HEK293 (cell line): ENCODE results near the gene AIPL1.

Experiments used
- CTCF ChIA-PET: fragments of 350-600 bp; formaldehyde crosslinking; extraction: SDS; loops from one replicate; lab custom pipeline; 2021; ENCODE audit warnings: antibody characterized with exemption; lab: Yijun Ruan, JAX
- POLR2A ChIA-PET: fragments of 300-600 bp; formaldehyde crosslinking; extraction: SDS; loops from one replicate; lab custom pipeline; 2020; ENCODE audit warnings: antibody characterized with exemption, inconsistent platforms; lab: Yijun Ruan, JAX
- H3K27ac ChIP-seq: fragments of 200-500 bp; sonication (Bioruptor generic); 2 replicates; pipeline ENCODE4 v1.5.1; 2014; ENCODE audit warnings: low read depth, low read length, control low read depth, inconsistent platforms; ENCODE audit errors: extremely low read depth
- H3K36me3 ChIP-seq, 2 experiments: fragments of 200-500 bp in 1 of 2; sonication (Bioruptor generic) in 1 of 2; 1 replicate in 1 of 2; 2 replicates in 1 of 2; pipeline ENCODE4 v1.5.1; 2014 to 2017; ENCODE audit warnings: inconsistent platforms in 2 of 2, low read length in 2 of 2; ENCODE audit not compliant: control insufficient read depth in 2 of 2, insufficient read depth in 1 of 2
- H3K4me1 ChIP-seq: fragments of 200-500 bp; sonication (Bioruptor generic); 2 replicates; pipeline ENCODE4 v1.5.1; 2014; ENCODE audit warnings: mild to moderate bottlenecking, low read length, inconsistent platforms; ENCODE audit not compliant: control insufficient read depth, insufficient read depth
- H3K4me3 ChIP-seq: 2 replicates; pipeline ENCODE4 v1.5.1; 2011; ENCODE audit warnings: low read depth, mild to moderate bottlenecking, control low read depth, low read length, moderate library complexity
- H3K9me3 ChIP-seq: fragments of 200-500 bp; sonication (Bioruptor generic); 2 replicates; pipeline ENCODE4 v1.5.1; 2014; ENCODE audit warnings: low read depth, low read length, inconsistent platforms; ENCODE audit not compliant: control insufficient read depth, insufficient read depth
- EGR2 ChIP-seq: fragments of 450-650 bp; formaldehyde crosslinking; IDR thresholded peaks from 2 replicates; pipeline ENCODE4 v1.5.1; 2016; ENCODE audit warnings: low read depth, missing biosample characterization, missing genetic modification characterization
- GLIS1 ChIP-seq: fragments of 450-650 bp; formaldehyde crosslinking; IDR thresholded peaks from 2 replicates; pipeline ENCODE4 v1.5.1; 2016; ENCODE audit warnings: missing biosample characterization, missing genetic modification characterization
- KLF8 ChIP-seq: fragments of 450-650 bp; formaldehyde crosslinking; IDR thresholded peaks from 2 replicates; pipeline ENCODE4 v1.5.1; 2016; ENCODE audit warnings: missing biosample characterization, missing genetic modification characterization
- SCRT2 ChIP-seq: fragments of 450-650 bp; formaldehyde crosslinking; IDR thresholded peaks from 2 replicates; pipeline ENCODE4 v1.5.1; 2016; ENCODE audit warnings: missing biosample characterization, missing genetic modification characterization
- SETDB1 ChIP-seq: IDR thresholded peaks from one replicate; pipeline ENCODE4 v1.6.1; 2017; ENCODE audit warnings: mild to moderate bottlenecking, low read length, moderate library complexity, mixed read lengths; ENCODE audit not compliant: insufficient read length
- WT1 ChIP-seq: fragments of 450-650 bp; formaldehyde crosslinking; IDR thresholded peaks from 2 replicates; pipeline ENCODE4 v1.5.1; 2016; ENCODE audit warnings: missing biosample characterization, missing genetic modification characterization
- ZBTB48 ChIP-seq: fragments of 450-650 bp; formaldehyde crosslinking; IDR thresholded peaks from 2 replicates; pipeline ENCODE4 v1.5.1; 2016; ENCODE audit warnings: missing biosample characterization, missing genetic modification characterization
- ZEB2 ChIP-seq: fragments of 450-650 bp; formaldehyde crosslinking; IDR thresholded peaks from 2 replicates; pipeline ENCODE4 v1.5.1; 2016; ENCODE audit warnings: missing biosample characterization, missing genetic modification characterization
- ZFP69B ChIP-seq: fragments of 450-650 bp; formaldehyde crosslinking; IDR thresholded peaks from 2 replicates; pipeline ENCODE4 v1.5.1; 2016; ENCODE audit warnings: missing biosample characterization, missing genetic modification characterization
- ZNF19 ChIP-seq: fragments of 450-650 bp; formaldehyde crosslinking; IDR thresholded peaks from 2 replicates; pipeline ENCODE4; 2016; ENCODE audit warnings: missing biosample characterization, missing genetic modification characterization, low read depth
- ZNF211 ChIP-seq: fragments of 450-650 bp; formaldehyde crosslinking; IDR thresholded peaks from 2 replicates; pipeline ENCODE4 v1.5.1; 2016; ENCODE audit warnings: low read depth, missing biosample characterization, missing genetic modification characterization
- ZNF404 ChIP-seq: fragments of 450-650 bp; formaldehyde crosslinking; IDR thresholded peaks from 2 replicates; pipeline ENCODE4 v1.5.1; 2017; ENCODE audit warnings: missing biosample characterization, missing genetic modification characterization
- ZNF521 ChIP-seq: fragments of 450-650 bp; formaldehyde crosslinking; IDR thresholded peaks from 2 replicates; pipeline ENCODE4 v1.5.1; 2017; ENCODE audit warnings: missing biosample characterization, mild to moderate bottlenecking, missing genetic modification characterization
- ZNF529 ChIP-seq: fragments of 450-650 bp; formaldehyde crosslinking; IDR thresholded peaks from 2 replicates; pipeline ENCODE4 v1.5.1; 2017; ENCODE audit warnings: missing genetic modification characterization, missing biosample characterization; ENCODE audit not compliant: insufficient replicate concordance
- ZNF549 ChIP-seq: fragments of 450-650 bp; IDR thresholded peaks from 2 replicates; pipeline ENCODE4 v1.5.1; 2018; ENCODE audit warnings: missing biosample characterization, missing genetic modification characterization, mild to moderate bottlenecking, inconsistent platforms, moderate library complexity
- ZNF571 ChIP-seq: fragments of 450-650 bp; formaldehyde crosslinking; IDR thresholded peaks from 2 replicates; pipeline ENCODE4 v1.5.0; 2017; ENCODE audit warnings: missing biosample characterization, missing genetic modification characterization
- ZNF585B ChIP-seq: fragments of 450-650 bp; formaldehyde crosslinking; IDR thresholded peaks from 2 replicates; pipeline ENCODE4 v1.5.1; 2016; ENCODE audit warnings: missing biosample characterization, missing genetic modification characterization
- ZNF629 ChIP-seq: fragments of 450-650 bp; formaldehyde crosslinking; IDR thresholded peaks from 2 replicates; pipeline ENCODE4 v1.5.1; 2017; ENCODE audit warnings: missing biosample characterization, missing genetic modification characterization
- ZNF76 ChIP-seq: fragments of 450-650 bp; formaldehyde crosslinking; IDR thresholded peaks from 2 replicates; pipeline ENCODE4; 2016; ENCODE audit warnings: low read depth, missing biosample characterization, missing genetic modification characterization, borderline replicate concordance
- ZSCAN23 ChIP-seq: fragments of 450-650 bp; formaldehyde crosslinking; IDR thresholded peaks from 2 replicates; pipeline ENCODE4 v1.5.1; 2016; ENCODE audit warnings: missing biosample characterization, missing genetic modification characterization
- TF ChIP-seq, protein P1 (sequence below): fragments of 450-650 bp; formaldehyde crosslinking; IDR thresholded peaks from 2 replicates; pipeline ENCODE4 v1.5.1; 2016; ENCODE audit warnings: missing biosample characterization, missing genetic modification characterization, low read depth
- TF ChIP-seq, protein P2 (sequence below): fragments of 450-650 bp; formaldehyde crosslinking; IDR thresholded peaks from 2 replicates; pipeline ENCODE4 v1.5.1; 2017; ENCODE audit warnings: missing biosample characterization, missing genetic modification characterization
- TF ChIP-seq, protein P3 (sequence below): fragments of 450-650 bp; IDR thresholded peaks from 2 replicates; pipeline ENCODE4 v1.5.1; 2018; ENCODE audit warnings: missing biosample characterization, mild to moderate bottlenecking, missing genetic modification characterization
- TF ChIP-seq, protein P4 (sequence below): fragments of 450-650 bp; formaldehyde crosslinking; IDR thresholded peaks from 2 replicates; pipeline ENCODE4 v1.5.1; 2016; ENCODE audit warnings: missing biosample characterization, missing genetic modification characterization, borderline replicate concordance
- TF ChIP-seq, protein P5 (sequence below): fragments of 450-650 bp; formaldehyde crosslinking; IDR thresholded peaks from 2 replicates; pipeline ENCODE4 v1.5.1; 2017; ENCODE audit warnings: missing biosample characterization, missing genetic modification characterization

The AIPL1 gene

DNA sequence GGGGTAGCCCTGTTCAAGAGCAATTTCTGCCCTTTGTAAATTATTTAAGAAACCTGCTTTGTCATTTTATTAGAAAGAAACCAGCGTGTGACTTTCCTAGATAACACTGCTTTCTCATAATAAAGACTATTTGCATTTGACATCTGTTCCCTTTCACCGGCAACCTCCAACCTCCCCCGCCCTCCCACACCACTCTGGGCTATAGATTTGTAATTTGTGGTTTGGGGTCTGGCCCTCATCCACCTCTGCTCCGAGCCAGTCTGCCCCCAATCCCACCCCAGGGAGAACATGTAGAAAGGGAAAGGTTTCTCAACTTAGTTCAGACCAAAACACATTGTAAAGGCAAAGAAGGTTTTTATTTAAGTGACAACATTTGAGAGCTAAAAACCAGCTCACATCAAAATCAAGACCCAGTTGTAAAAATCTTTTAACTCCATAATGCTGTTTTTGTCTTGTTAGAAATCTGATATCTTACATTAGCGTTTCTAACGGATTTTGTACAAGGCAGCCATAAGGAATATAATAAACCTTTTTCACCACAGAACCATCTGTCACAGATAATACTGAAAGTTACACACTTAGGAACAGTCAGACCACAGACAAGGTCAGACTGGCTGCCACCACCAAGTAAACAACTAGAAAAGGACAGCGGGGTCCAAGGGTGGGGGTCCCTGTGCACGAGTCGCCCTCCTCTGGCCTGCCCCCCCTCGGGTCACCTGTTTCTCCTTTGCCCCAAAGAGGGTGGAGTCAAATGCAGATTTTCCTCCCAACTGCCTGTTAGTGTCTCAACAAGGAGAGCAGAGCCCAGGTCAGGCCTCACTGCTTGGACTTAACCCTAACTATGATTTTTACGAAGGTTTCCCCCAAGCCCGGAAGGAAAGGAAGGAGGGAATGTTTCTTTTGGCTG is 16.3 kb upstream of the AIPL1 start:
- no peaks in the 10 kb centered on the region for H3K9me3 ChIP-seq
- H3K27ac ChIP-seq, result no peak overlapping the region
- ChIA-PET POLR2A (no interaction called here), CTCF (no interaction called here)
- no peaks in the 10 kb centered on the region for H3K4me1 ChIP-seq
- H3K4me3 ChIP-seq, result no peak overlapping the region
- peaks cover 0 to 42% of the 10 kb centered on the region in 2 experiments; a peak in 2 of 3 replicates for H3K36me3 ChIP-seq
- TF ChIP-seq EGR2, result peak; percentile 88
- no peak for TF ChIP-seq ZNF549 (tag by site-specific recombination)
- TF ChIP-seq ZNF211 (tag by site-specific recombination), result no peak
- TF ChIP-seq, protein P1, sequence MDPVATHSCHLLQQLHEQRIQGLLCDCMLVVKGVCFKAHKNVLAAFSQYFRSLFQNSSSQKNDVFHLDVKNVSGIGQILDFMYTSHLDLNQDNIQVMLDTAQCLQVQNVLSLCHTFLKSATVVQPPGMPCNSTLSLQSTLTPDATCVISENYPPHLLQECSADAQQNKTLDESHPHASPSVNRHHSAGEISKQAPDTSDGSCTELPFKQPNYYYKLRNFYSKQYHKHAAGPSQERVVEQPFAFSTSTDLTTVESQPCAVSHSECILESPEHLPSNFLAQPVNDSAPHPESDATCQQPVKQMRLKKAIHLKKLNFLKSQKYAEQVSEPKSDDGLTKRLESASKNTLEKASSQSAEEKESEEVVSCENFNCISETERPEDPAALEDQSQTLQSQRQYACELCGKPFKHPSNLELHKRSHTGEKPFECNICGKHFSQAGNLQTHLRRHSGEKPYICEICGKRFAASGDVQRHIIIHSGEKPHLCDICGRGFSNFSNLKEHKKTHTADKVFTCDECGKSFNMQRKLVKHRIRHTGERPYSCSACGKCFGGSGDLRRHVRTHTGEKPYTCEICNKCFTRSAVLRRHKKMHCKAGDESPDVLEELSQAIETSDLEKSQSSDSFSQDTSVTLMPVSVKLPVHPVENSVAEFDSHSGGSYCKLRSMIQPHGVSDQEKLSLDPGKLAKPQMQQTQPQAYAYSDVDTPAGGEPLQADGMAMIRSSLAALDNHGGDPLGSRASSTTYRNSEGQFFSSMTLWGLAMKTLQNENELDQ, result no peak
- TF ChIP-seq ZNF629, result no peak
- TF ChIP-seq ZNF571, result no peak
- no peak for TF ChIP-seq ZFP69B (tag by site-specific recombination)
- TF ChIP-seq ZEB2 (tag by site-specific recombination), result no peak
- no peak for TF ChIP-seq ZNF76 (tag by site-specific recombination)
- TF ChIP-seq, protein P2, sequence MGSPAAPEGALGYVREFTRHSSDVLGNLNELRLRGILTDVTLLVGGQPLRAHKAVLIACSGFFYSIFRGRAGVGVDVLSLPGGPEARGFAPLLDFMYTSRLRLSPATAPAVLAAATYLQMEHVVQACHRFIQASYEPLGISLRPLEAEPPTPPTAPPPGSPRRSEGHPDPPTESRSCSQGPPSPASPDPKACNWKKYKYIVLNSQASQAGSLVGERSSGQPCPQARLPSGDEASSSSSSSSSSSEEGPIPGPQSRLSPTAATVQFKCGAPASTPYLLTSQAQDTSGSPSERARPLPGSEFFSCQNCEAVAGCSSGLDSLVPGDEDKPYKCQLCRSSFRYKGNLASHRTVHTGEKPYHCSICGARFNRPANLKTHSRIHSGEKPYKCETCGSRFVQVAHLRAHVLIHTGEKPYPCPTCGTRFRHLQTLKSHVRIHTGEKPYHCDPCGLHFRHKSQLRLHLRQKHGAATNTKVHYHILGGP (tag by site-specific recombination), result peak; percentile 95
- TF ChIP-seq WT1 (tag by site-specific recombination), result no peak
- no peak for TF ChIP-seq ZNF529 (tag by site-specific recombination)
- TF ChIP-seq ZSCAN23 (tag by site-specific recombination), result no peak
- TF ChIP-seq ZNF404 (tag by site-specific recombination), result no peak
- TF ChIP-seq SCRT2, result no peak
- TF ChIP-seq ZNF521 (tag by site-specific recombination), result no peak
- TF ChIP-seq, protein P3, sequence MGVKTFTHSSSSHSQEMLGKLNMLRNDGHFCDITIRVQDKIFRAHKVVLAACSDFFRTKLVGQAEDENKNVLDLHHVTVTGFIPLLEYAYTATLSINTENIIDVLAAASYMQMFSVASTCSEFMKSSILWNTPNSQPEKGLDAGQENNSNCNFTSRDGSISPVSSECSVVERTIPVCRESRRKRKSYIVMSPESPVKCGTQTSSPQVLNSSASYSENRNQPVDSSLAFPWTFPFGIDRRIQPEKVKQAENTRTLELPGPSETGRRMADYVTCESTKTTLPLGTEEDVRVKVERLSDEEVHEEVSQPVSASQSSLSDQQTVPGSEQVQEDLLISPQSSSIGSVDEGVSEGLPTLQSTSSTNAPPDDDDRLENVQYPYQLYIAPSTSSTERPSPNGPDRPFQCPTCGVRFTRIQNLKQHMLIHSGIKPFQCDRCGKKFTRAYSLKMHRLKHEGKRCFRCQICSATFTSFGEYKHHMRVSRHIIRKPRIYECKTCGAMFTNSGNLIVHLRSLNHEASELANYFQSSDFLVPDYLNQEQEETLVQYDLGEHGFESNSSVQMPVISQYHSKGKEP (tag by site-specific recombination), result no peak
- TF ChIP-seq ZNF585B (tag by site-specific recombination), result no peak
- TF ChIP-seq ZNF19 (tag by site-specific recombination), result no peak
- no peak for TF ChIP-seq ZBTB48 (tag by site-specific recombination)
- TF ChIP-seq, protein P4, sequence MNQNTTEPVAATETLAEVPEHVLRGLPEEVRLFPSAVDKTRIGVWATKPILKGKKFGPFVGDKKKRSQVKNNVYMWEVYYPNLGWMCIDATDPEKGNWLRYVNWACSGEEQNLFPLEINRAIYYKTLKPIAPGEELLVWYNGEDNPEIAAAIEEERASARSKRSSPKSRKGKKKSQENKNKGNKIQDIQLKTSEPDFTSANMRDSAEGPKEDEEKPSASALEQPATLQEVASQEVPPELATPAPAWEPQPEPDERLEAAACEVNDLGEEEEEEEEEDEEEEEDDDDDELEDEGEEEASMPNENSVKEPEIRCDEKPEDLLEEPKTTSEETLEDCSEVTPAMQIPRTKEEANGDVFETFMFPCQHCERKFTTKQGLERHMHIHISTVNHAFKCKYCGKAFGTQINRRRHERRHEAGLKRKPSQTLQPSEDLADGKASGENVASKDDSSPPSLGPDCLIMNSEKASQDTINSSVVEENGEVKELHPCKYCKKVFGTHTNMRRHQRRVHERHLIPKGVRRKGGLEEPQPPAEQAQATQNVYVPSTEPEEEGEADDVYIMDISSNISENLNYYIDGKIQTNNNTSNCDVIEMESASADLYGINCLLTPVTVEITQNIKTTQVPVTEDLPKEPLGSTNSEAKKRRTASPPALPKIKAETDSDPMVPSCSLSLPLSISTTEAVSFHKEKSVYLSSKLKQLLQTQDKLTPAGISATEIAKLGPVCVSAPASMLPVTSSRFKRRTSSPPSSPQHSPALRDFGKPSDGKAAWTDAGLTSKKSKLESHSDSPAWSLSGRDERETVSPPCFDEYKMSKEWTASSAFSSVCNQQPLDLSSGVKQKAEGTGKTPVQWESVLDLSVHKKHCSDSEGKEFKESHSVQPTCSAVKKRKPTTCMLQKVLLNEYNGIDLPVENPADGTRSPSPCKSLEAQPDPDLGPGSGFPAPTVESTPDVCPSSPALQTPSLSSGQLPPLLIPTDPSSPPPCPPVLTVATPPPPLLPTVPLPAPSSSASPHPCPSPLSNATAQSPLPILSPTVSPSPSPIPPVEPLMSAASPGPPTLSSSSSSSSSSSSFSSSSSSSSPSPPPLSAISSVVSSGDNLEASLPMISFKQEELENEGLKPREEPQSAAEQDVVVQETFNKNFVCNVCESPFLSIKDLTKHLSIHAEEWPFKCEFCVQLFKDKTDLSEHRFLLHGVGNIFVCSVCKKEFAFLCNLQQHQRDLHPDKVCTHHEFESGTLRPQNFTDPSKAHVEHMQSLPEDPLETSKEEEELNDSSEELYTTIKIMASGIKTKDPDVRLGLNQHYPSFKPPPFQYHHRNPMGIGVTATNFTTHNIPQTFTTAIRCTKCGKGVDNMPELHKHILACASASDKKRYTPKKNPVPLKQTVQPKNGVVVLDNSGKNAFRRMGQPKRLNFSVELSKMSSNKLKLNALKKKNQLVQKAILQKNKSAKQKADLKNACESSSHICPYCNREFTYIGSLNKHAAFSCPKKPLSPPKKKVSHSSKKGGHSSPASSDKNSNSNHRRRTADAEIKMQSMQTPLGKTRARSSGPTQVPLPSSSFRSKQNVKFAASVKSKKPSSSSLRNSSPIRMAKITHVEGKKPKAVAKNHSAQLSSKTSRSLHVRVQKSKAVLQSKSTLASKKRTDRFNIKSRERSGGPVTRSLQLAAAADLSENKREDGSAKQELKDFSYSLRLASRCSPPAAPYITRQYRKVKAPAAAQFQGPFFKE (tag by site-specific recombination), result no peak
- TF ChIP-seq SETDB1, result no peak
- TF ChIP-seq KLF8, result no peak
- no peak for TF ChIP-seq GLIS1 (tag by site-specific recombination)
- TF ChIP-seq, protein P5, sequence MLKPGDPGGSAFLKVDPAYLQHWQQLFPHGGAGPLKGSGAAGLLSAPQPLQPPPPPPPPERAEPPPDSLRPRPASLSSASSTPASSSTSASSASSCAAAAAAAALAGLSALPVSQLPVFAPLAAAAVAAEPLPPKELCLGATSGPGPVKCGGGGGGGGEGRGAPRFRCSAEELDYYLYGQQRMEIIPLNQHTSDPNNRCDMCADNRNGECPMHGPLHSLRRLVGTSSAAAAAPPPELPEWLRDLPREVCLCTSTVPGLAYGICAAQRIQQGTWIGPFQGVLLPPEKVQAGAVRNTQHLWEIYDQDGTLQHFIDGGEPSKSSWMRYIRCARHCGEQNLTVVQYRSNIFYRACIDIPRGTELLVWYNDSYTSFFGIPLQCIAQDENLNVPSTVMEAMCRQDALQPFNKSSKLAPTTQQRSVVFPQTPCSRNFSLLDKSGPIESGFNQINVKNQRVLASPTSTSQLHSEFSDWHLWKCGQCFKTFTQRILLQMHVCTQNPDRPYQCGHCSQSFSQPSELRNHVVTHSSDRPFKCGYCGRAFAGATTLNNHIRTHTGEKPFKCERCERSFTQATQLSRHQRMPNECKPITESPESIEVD (tag by site-specific recombination), result 0 out of 2 replicates have a peak, but pooled peaks have one; percentile 44
